DND-41 (cell line): ENCODE data around the gene CTSO.

Experiments used
- ATAC-seq: fragments of 200-7000 bp; cut with Tn5 transposase; 3 replicates; pipeline ENCODE4 v1.9.1; 2021; ENCODE audit warnings: low read depth; ENCODE audit not compliant: insufficient read depth
- DNase-seq: peaks from one replicate; pipeline ENCODE4 v3.0.0-alpha.2; 2020
- H2AFZ ChIP-seq: 2 replicates; pipeline ENCODE4 v1.6.0; 2012; ENCODE audit warnings: low read depth, low read length
- H3K27ac ChIP-seq: 2 replicates; pipeline ENCODE4 v1.5.1; 2012; ENCODE audit warnings: low read length, inconsistent platforms
- H3K27me3 ChIP-seq: fragments of 200-600 bp; sonication (generic); 2 replicates; pipeline ENCODE4 v1.6.0; 2012; ENCODE audit warnings: low read length, mild to moderate bottlenecking, inconsistent platforms; ENCODE audit not compliant: insufficient read depth, poor library complexity
- H3K36me3 ChIP-seq: 2 replicates; pipeline ENCODE4 v1.5.1; 2012; ENCODE audit warnings: low read length, inconsistent platforms; ENCODE audit not compliant: insufficient read depth
- H3K4me1 ChIP-seq: 2 replicates; pipeline ENCODE4 v1.5.1; 2012; ENCODE audit warnings: mild to moderate bottlenecking, low read length; ENCODE audit not compliant: insufficient read depth
- H3K4me2 ChIP-seq: 2 replicates; pipeline ENCODE4 v1.6.0; 2012; ENCODE audit warnings: mild to moderate bottlenecking, moderate library complexity, low read length, inconsistent platforms; ENCODE audit not compliant: insufficient read depth
- H3K4me3 ChIP-seq, 2 experiments: fragments of 200-600 bp in 1 of 2; shearing (Covaris generic) in 1 of 2; 2 replicates each; pipeline ENCODE4 v1.5.1; 2012 to 2016; ENCODE audit warnings: inconsistent platforms in 2 of 2, low read length in 2 of 2, mild to moderate bottlenecking in 2 of 2, low read depth in 1 of 2, moderate library complexity in 1 of 2
- H3K79me2 ChIP-seq: 2 replicates; pipeline ENCODE4 v1.6.0; 2012; ENCODE audit warnings: low read length, inconsistent platforms; ENCODE audit not compliant: insufficient read depth
- H3K9ac ChIP-seq: 2 replicates; pipeline ENCODE4 v1.6.0; 2012; ENCODE audit warnings: low read depth, mild to moderate bottlenecking, inconsistent platforms, low read length, moderate library complexity
- H3K9me3 ChIP-seq: 2 replicates; pipeline ENCODE4 v1.5.1; 2012; ENCODE audit warnings: low read length, moderate library complexity, mild to moderate bottlenecking, inconsistent platforms; ENCODE audit not compliant: insufficient read depth, severe bottlenecking
- H4K20me1 ChIP-seq: 2 replicates; pipeline ENCODE4 v1.6.0; 2012; ENCODE audit warnings: low read length; ENCODE audit not compliant: insufficient read depth
- EZH2 ChIP-seq: IDR thresholded peaks from 3 replicates; pipeline ENCODE4 v1.6.1; 2012; ENCODE audit warnings: borderline replicate concordance, low read depth, mild to moderate bottlenecking, moderate library complexity, low read length, inconsistent platforms; ENCODE audit not compliant: severe bottlenecking
- TF ChIP-seq, protein P1 (sequence below): IDR thresholded peaks from 2 replicates; pipeline ENCODE4 v1.5.1; 2012; ENCODE audit warnings: borderline replicate concordance, low read length, moderate library complexity, mild to moderate bottlenecking; ENCODE audit not compliant: poor library complexity, severe bottlenecking; ENCODE audit errors: extremely low read depth

The CTSO gene

GRCh38 chr4:155908187-155909139, 45.2 kb downstream of the CTSO start:
- H3K36me3 ChIP-seq: no peaks in the 10 kb centered on the region
- H3K4me2 ChIP-seq: no peak overlapping the region
- H3K27ac ChIP-seq: no peak overlapping the region
- no peak for TF ChIP-seq EZH2
- TF ChIP-seq, protein P1, sequence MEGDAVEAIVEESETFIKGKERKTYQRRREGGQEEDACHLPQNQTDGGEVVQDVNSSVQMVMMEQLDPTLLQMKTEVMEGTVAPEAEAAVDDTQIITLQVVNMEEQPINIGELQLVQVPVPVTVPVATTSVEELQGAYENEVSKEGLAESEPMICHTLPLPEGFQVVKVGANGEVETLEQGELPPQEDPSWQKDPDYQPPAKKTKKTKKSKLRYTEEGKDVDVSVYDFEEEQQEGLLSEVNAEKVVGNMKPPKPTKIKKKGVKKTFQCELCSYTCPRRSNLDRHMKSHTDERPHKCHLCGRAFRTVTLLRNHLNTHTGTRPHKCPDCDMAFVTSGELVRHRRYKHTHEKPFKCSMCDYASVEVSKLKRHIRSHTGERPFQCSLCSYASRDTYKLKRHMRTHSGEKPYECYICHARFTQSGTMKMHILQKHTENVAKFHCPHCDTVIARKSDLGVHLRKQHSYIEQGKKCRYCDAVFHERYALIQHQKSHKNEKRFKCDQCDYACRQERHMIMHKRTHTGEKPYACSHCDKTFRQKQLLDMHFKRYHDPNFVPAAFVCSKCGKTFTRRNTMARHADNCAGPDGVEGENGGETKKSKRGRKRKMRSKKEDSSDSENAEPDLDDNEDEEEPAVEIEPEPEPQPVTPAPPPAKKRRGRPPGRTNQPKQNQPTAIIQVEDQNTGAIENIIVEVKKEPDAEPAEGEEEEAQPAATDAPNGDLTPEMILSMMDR: no peak
- no peaks in the 10 kb centered on the region for H4K20me1 ChIP-seq
- no peak overlapping the region for H3K4me3 ChIP-seq
- no peak overlapping the region for H2AFZ ChIP-seq
- H3K79me2 ChIP-seq: no peaks in the 10 kb centered on the region
- no peaks in the 10 kb centered on the region for H3K27me3 ChIP-seq
- no peak for ATAC-seq
- no peak for DNase-seq
- H3K9ac ChIP-seq: no peak overlapping the region
- no peaks in the 10 kb centered on the region for H3K4me1 ChIP-seq
- no peaks in the 10 kb centered on the region for H3K9me3 ChIP-seq

DNA sequence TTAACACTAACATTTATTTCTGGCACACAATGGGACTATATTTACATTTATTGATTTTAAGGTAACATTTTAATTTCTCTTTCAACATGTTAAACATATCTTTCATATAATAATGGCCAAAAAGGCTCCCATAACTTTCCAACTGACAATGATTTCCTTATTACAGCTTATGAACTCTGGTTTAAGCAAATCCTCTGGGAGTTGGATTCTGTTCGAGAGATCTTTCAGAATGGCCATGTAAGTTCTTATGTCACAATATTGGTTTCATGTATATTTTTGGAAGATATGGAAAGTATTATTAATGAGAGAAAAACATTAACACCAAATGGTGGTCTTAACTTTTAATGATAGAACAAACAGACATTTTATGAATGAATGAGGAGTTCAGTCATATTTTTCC, 46.1 kb downstream of the CTSO start:
- H3K27ac ChIP-seq: no peak overlapping the region

GRCh38 chr4:155906554-155907247, 47.0 kb downstream of the CTSO start:
- H3K27me3 ChIP-seq: no peaks in the 10 kb centered on the region
- no peak overlapping the region for H3K27ac ChIP-seq
- ATAC-seq: no peak
- no peak overlapping the region for H3K9ac ChIP-seq
- TF ChIP-seq, protein P1: no peak
- TF ChIP-seq EZH2: no peak
- no peaks in the 10 kb centered on the region for H3K9me3 ChIP-seq
- H2AFZ ChIP-seq: no peak overlapping the region
- H3K4me1 ChIP-seq: no peaks in the 10 kb centered on the region
- no peaks in the 10 kb centered on the region for H4K20me1 ChIP-seq
- H3K36me3 ChIP-seq: no peaks in the 10 kb centered on the region
- H3K4me3 ChIP-seq: no peak overlapping the region
- H3K79me2 ChIP-seq: no peaks in the 10 kb centered on the region
- no peak for DNase-seq
- H3K4me2 ChIP-seq: no peak overlapping the region

More for the DNA sequence above, 46.1 kb downstream of the CTSO start:
- Histone ChIP-seq H3K4me2 (no peak overlapping the region), H3K4me1 (no peaks in the 10 kb centered on the region), H3K79me2 (no peaks in the 10 kb centered on the region), H4K20me1 (no peaks in the 10 kb centered on the region), H3K36me3 (no peaks in the 10 kb centered on the region), H3K9me3 (no peaks in the 10 kb centered on the region), H3K27me3 (no peaks in the 10 kb centered on the region), H3K9ac (no peak overlapping the region), H3K4me3 (no peak overlapping the region), H2AFZ (no peak overlapping the region)
- DNase-seq (no peak), ATAC-seq (no peak)
- TF ChIP-seq EZH2: no peak
- TF ChIP-seq, protein P1: no peak
